HL-60 (cell line): ENCODE results near the gene UBE2D1.

Experiments
- CTCF ChIP-seq: IDR thresholded peaks from one replicate; pipeline ENCODE4 v1.5.1; 2011; ENCODE audit warnings: low read length, control low read depth, inconsistent platforms; ENCODE audit not compliant: insufficient read depth
- POLR2AphosphoS5 ChIP-seq: IDR thresholded peaks from 2 replicates; pipeline ENCODE4 v1.6.1; 2012; ENCODE audit warnings: low read depth
- REST ChIP-seq: IDR thresholded peaks from 2 replicates; pipeline ENCODE4 v1.6.1; 2012; ENCODE audit warnings: low read depth; ENCODE audit not compliant: insufficient replicate concordance
- SPI1 ChIP-seq: IDR thresholded peaks from 2 replicates; pipeline ENCODE4 v1.6.1; 2012; ENCODE audit warnings: low read depth, mild to moderate bottlenecking, borderline replicate concordance

GRCh38 chr10:58384544-58384998, 49.8 kb downstream of the UBE2D1 start:
- TF ChIP-seq SPI1 (no peak), CTCF (no peak), REST (no peak), POLR2AphosphoS5 (no peak)
